Endothelial cell of umbilical vein (primary cell): ENCODE measurements around the gene MBD1.

Experiments
- CTCF ChIP-seq, 2 donors: IDR thresholded peaks; 1 replicate in 1 of 2; 2 replicates in 1 of 2; pipeline ENCODE4 v1.5.1; 2011; ENCODE audit warnings: low read length in 2 of 2, mild to moderate bottlenecking in 2 of 2, moderate library complexity in 2 of 2, control low read depth in 1 of 2, inconsistent platforms in 1 of 2, low read depth in 1 of 2; ENCODE audit not compliant: insufficient read depth in 1 of 2; ENCODE audit errors: extremely low read depth in 1 of 2
- EZH2 ChIP-seq: IDR thresholded peaks from 2 replicates; pipeline ENCODE4 v1.6.1; 2012; ENCODE audit warnings: borderline replicate concordance, low read depth, mild to moderate bottlenecking, moderate library complexity, low read length, inconsistent platforms; ENCODE audit not compliant: severe bottlenecking
- GATA2 ChIP-seq: IDR thresholded peaks from 2 replicates; pipeline ENCODE4 v1.7.0; 2011; ENCODE audit warnings: low read depth, mild to moderate bottlenecking, moderate library complexity, mixed read lengths, low read length; ENCODE audit not compliant: insufficient read length, insufficient read depth
- MAX ChIP-seq: IDR thresholded peaks from 2 replicates; pipeline ENCODE4 v1.6.1; 2011; ENCODE audit not compliant: insufficient read depth, insufficient read length
- POLR2AphosphoS5 ChIP-seq: IDR thresholded peaks from 2 replicates; pipeline ENCODE4 v1.6.1; 2012; ENCODE audit warnings: low read depth, mild to moderate bottlenecking, control low read depth, low read length, moderate library complexity; ENCODE audit not compliant: insufficient read depth

DNA sequence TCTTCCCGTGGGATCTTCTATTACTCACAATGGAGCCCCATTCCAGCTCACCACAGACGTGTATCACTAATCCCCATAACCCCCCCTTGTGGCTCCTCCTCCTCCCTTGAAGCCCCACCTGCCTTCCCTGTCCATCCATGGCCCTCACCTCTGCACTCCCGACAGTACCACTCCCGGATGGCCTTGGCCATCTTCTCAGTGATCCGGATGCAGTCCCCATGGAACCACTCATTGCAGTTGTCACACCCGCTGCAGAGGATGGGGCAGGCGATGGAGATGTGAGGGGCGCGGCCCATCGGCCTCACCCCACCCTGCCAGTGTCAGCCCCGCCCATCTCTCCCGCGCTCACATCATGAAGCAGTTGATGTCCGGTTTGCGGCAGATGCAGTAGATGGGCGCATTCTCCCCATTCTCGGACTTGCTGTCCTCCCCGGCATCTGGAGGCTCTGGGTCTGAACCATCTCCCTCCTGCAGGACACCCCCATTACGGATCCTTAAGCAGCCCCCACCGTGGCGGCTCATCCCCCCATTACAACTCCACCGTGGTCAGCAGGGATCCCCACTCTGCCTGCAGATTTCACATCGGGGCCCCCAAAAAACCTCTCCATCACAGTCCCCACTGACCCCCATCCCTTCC, 5.2 kb upstream of the MBD1 start:
- no peak for TF ChIP-seq CTCF (IDR thresholded peaks at IDR 0.05; ENCODE audit: extremely low read depth in 1 of 2, insufficient read depth in 1 of 2, low read depth in 1 of 2, low read length in 2 of 2)
- no peak for TF ChIP-seq POLR2AphosphoS5
- TF ChIP-seq EZH2 = no peak
- TF ChIP-seq MAX = no peak
- no peak for TF ChIP-seq GATA2
